GM12865 (cell line): ENCODE measurements around the gene PCMT1.

Source experiments
- DNase-seq: peaks from one replicate; pipeline ENCODE4 v3.0.0; 2010; ENCODE audit warnings: low read depth
- H3K4me3 ChIP-seq: 2 replicates; pipeline ENCODE4 v1.5.1; 2011; ENCODE audit warnings: mild to moderate bottlenecking, low read depth, low read length, control low read depth
- CTCF ChIP-seq: IDR thresholded peaks from 2 replicates; pipeline ENCODE4 v1.5.1; 2011; ENCODE audit warnings: low read length, control low read depth, low read depth, inconsistent platforms; ENCODE audit not compliant: insufficient read depth; ENCODE audit errors: missing control alignments

Gene PCMT1

GRCh38 chr6:149717588-149718458 lies 31.7 kb upstream of the PCMT1 start, which contains the start of gene LATS1:
Gene LATS1, minus strand, starts transcription at chr6:149718101. Its CDS starts 15,975 bp downstream, at chr6:149702126.
- DNase-seq = peak; percentile 93
- peak within 1 kb of the TSS; percentile 100 for H3K4me3 ChIP-seq
- no peak for TF ChIP-seq CTCF

- DNase-seq = no peak
- TF ChIP-seq CTCF = no peak
- no peak overlapping the region for H3K4me3 ChIP-seq
Measured at GRCh38 chr6:149719531-149719930, 30.0 kb upstream of the PCMT1 start.

- DNase-seq = no peak
- H3K4me3 ChIP-seq = no peak overlapping the region
- TF ChIP-seq CTCF = no peak
Measured at GRCh38 chr6:149723262-149723661, 26.3 kb upstream of the PCMT1 start.

GRCh38 chr6:149723771-149724417 lies 25.6 kb upstream of the PCMT1 start:
- peak; percentile 84 for TF ChIP-seq CTCF
- peak; percentile 76 for DNase-seq

GRCh38 chr6:149725785-149726184 lies 23.8 kb upstream of the PCMT1 start:
- no peak for TF ChIP-seq CTCF
- DNase-seq = no peak
- H3K4me3 ChIP-seq = no peak overlapping the region

More at GRCh38 chr6:149723771-149724417, 25.6 kb upstream of the PCMT1 start:
- H3K4me3 ChIP-seq = no peak overlapping the region

GRCh38 chr6:149727793-149728498 lies 21.6 kb upstream of the PCMT1 start:
- TF ChIP-seq CTCF = no peak
- no peak overlapping the region for H3K4me3 ChIP-seq
- DNase-seq = no peak
